Liver (tissue), 9 donors: ENCODE measurements around the gene UNC5B. TPM values are rescaled to one million over a fixed set of nuclear protein-coding genes. Genes with fewer than 3 reads are reported as not detected.
A peak's percentile ranks its signal among the peaks of the same experiment; 100 is the strongest.

Source experiments
- DNase-seq: peaks from one replicate; pipeline ENCODE4 v3.0.0-alpha.2; 2017; ENCODE audit warnings: low spot score
- H3K27ac ChIP-seq, 2 donors: one replicate each; pipeline ENCODE4 v1.7.0; 2013; ENCODE audit warnings: inconsistent platforms in 2 of 2, low read length in 2 of 2, control low read depth in 1 of 2, low read depth in 1 of 2, mild to moderate bottlenecking in 1 of 2
- H3K27me3 ChIP-seq, 4 donors: one replicate each; pipeline versions ENCODE4 v1.6.1 to v1.7.0; 2013; ENCODE audit warnings: low read length in 3 of 4, inconsistent platforms in 1 of 4, mild to moderate bottlenecking in 1 of 4, moderate library complexity in 1 of 4; ENCODE audit not compliant: control insufficient read depth in 4 of 4, insufficient read depth in 4 of 4
- H3K36me3 ChIP-seq, 4 donors: one replicate each; pipeline versions ENCODE4 v1.6.1 to v1.7.0; 2013; ENCODE audit warnings: low read length in 3 of 4, mild to moderate bottlenecking in 3 of 4, low read depth in 1 of 4, moderate library complexity in 1 of 4; ENCODE audit not compliant: control insufficient read depth in 4 of 4, insufficient read depth in 3 of 4
- H3K4me1 ChIP-seq, 4 donors: one replicate each; pipeline versions ENCODE4 v1.6.1 to v1.7.0; 2013; ENCODE audit warnings: low read length in 3 of 4, mild to moderate bottlenecking in 3 of 4, moderate library complexity in 1 of 4; ENCODE audit not compliant: control insufficient read depth in 4 of 4, insufficient read depth in 4 of 4
- H3K4me3 ChIP-seq, 3 donors: one replicate each; pipeline versions ENCODE4 v1.6.1 to v1.7.0; 2013; ENCODE audit warnings: low read length in 3 of 3, control low read depth in 1 of 3, low read depth in 1 of 3, mild to moderate bottlenecking in 1 of 3
- H3K9ac ChIP-seq, 2 donors: one replicate each; pipeline ENCODE4 v1.7.0; 2013; ENCODE audit warnings: low read length in 2 of 2, mild to moderate bottlenecking in 2 of 2, moderate library complexity in 2 of 2, control low read depth in 1 of 2, low read depth in 1 of 2
- H3K9me3 ChIP-seq, 4 donors: one replicate each; pipeline versions ENCODE4 v1.6.1 to v1.7.0; 2013; ENCODE audit warnings: low read length in 3 of 4; ENCODE audit not compliant: control insufficient read depth in 4 of 4
- EGR1 ChIP-seq, 2 donors: IDR thresholded peaks; 2 replicates each; pipeline ENCODE4 v1.6.1; 2016 to 2018; ENCODE audit warnings: antibody characterized with exemption in 2 of 2, low read depth in 2 of 2
- GABPA ChIP-seq, 2 donors: IDR thresholded peaks in 1 of 2; conservative IDR thresholded peaks in 1 of 2; 2 replicates each; pipeline ENCODE4 v1.6.1; 2016; ENCODE audit warnings: antibody characterized with exemption in 2 of 2, mild to moderate bottlenecking in 1 of 2, moderate library complexity in 1 of 2
- HNF4G ChIP-seq: IDR thresholded peaks from 2 replicates; pipeline ENCODE4 v1.6.1; 2016; ENCODE audit warnings: antibody characterized with exemption
- JUND ChIP-seq, 2 donors: IDR thresholded peaks; 2 replicates each; pipeline ENCODE4 v1.6.1; 2016; ENCODE audit warnings: antibody characterized with exemption in 2 of 2
- RAD21 ChIP-seq, 2 donors: IDR thresholded peaks; 2 replicates each; pipeline ENCODE4 v1.6.1; 2016; ENCODE audit warnings: antibody characterized with exemption in 2 of 2, mild to moderate bottlenecking in 2 of 2
- REST ChIP-seq: IDR thresholded peaks from 2 replicates; pipeline ENCODE4 v1.6.1; 2016; ENCODE audit warnings: antibody characterized with exemption, mild to moderate bottlenecking
- SP1 ChIP-seq: IDR thresholded peaks from 2 replicates; pipeline ENCODE4 v1.6.1; 2018; ENCODE audit warnings: antibody characterized with exemption, mild to moderate bottlenecking
- TAF1 ChIP-seq: conservative IDR thresholded peaks from 2 replicates; pipeline ENCODE4 v1.6.1; 2016; ENCODE audit warnings: antibody characterized with exemption, mild to moderate bottlenecking
- ZBTB33 ChIP-seq: IDR thresholded peaks from 2 replicates; pipeline ENCODE4 v1.6.1; 2016; ENCODE audit warnings: antibody characterized with exemption
- WGBS: extraction: QIAGEN DNeasy Blood & Tissue Kit; methylation state at CpG from one replicate; pipeline ENCODE4 v1.1.7; 2013; 5-methylcytosine and 5-hydroxymethylcytosine counted together
- polyA plus RNA-seq, 2 donors: library from polyadenylated mRNA; stranded (reverse) in 1 of 2; unstranded in 1 of 2; fragments of 200-250 nt in 1 of 2; fragments of >200 nt in 1 of 2; fragmentation: Nextera tagmentation in 1 of 2; extraction: Ambion mirVana in 1 of 2; gene quantifications; one replicate each; pipeline versions ENCODE4 v1.2.1 to v1.2.3, GENCODE V29; 2013 to 2015
- total RNA-seq, 2 donors: library from RNA; depleted of rRNA; stranded (reverse); fragments of >200 nt; gene quantifications; one replicate each; pipeline ENCODE4 v1.2.3, GENCODE V29; 2014
- TF ChIP-seq, protein P1 (sequence below): fragments of 150-350 bp; IDR thresholded peaks from 2 replicates; pipeline ENCODE4 v1.5.1; 2017; ENCODE audit warnings: improper control_type of control experiment, low read depth, low read length; ENCODE audit not compliant: missing input control
- donor health status: healthy.
- donor health status: healthy.
- donor health status: healthy.
- donor health status: healthy.
- donor health status: healthy.

Gene UNC5B
- total and polyA plus RNA-seq, 4 donors, result 0.56 to 1.8 (median 1.3) TPM

GRCh38 chr10:71301371-71301916, 89.1 kb downstream of the UNC5B start (continued):
- TF ChIP-seq HNF4G (no peak), TAF1 (no peak), SP1 (no peak)

DNA sequence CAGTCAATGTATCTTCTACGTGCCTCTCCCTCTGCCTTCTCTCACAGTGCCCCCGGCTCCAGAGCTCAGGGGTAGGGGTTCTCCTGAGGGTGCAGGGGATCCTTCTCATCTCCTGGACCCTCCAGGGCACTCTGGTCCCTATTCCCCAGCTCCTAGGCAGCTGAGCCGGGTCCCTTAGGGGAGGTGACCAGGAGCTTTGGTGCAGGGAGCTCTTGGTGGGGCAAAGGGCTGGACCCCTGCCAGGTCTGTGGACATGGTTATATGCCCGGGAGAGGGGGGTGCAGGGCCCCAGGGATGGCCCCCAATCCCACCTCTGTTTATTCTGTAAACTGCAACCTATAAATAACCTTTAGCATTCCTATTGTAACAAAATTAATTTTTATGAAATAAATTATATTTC, 90.1 kb downstream of the UNC5B start:
- 69% methylated on average over 4 of the region's 4 CpGs for WGBS
- TF ChIP-seq ZBTB33, result no peak
- TF ChIP-seq REST, result no peak
- TF ChIP-seq GABPA (IDR thresholded peaks at IDR 0.05 in 1 of 2, conservative IDR thresholded peaks at IDR 0.05 in 1 of 2), result no peak
- TF ChIP-seq EGR1 (IDR thresholded peaks at IDR 0.05; ENCODE audit: low read depth in 2 of 2), result no peak
- TF ChIP-seq JUND (IDR thresholded peaks at IDR 0.05), result no peak
- no peak for TF ChIP-seq SP1
- TF ChIP-seq TAF1, result no peak
- TF ChIP-seq RAD21 (IDR thresholded peaks at IDR 0.05), result no peak
- TF ChIP-seq, protein P1, sequence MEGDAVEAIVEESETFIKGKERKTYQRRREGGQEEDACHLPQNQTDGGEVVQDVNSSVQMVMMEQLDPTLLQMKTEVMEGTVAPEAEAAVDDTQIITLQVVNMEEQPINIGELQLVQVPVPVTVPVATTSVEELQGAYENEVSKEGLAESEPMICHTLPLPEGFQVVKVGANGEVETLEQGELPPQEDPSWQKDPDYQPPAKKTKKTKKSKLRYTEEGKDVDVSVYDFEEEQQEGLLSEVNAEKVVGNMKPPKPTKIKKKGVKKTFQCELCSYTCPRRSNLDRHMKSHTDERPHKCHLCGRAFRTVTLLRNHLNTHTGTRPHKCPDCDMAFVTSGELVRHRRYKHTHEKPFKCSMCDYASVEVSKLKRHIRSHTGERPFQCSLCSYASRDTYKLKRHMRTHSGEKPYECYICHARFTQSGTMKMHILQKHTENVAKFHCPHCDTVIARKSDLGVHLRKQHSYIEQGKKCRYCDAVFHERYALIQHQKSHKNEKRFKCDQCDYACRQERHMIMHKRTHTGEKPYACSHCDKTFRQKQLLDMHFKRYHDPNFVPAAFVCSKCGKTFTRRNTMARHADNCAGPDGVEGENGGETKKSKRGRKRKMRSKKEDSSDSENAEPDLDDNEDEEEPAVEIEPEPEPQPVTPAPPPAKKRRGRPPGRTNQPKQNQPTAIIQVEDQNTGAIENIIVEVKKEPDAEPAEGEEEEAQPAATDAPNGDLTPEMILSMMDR, result no peak
- peaks cover 3 to 9% (median 6%) of the 10 kb centered on the region in 4 donors for H3K4me1 ChIP-seq
- no peak overlapping the region for H3K9ac ChIP-seq
- H3K4me3 ChIP-seq, result no peak overlapping the region
- no peaks in the 10 kb centered on the region for H3K9me3 ChIP-seq
- H3K27me3 ChIP-seq, result no peaks in the 10 kb centered on the region
- no peaks in the 10 kb centered on the region for H3K36me3 ChIP-seq
- DNase-seq, result no peak
- H3K27ac ChIP-seq, result no peak overlapping the region

DNA sequence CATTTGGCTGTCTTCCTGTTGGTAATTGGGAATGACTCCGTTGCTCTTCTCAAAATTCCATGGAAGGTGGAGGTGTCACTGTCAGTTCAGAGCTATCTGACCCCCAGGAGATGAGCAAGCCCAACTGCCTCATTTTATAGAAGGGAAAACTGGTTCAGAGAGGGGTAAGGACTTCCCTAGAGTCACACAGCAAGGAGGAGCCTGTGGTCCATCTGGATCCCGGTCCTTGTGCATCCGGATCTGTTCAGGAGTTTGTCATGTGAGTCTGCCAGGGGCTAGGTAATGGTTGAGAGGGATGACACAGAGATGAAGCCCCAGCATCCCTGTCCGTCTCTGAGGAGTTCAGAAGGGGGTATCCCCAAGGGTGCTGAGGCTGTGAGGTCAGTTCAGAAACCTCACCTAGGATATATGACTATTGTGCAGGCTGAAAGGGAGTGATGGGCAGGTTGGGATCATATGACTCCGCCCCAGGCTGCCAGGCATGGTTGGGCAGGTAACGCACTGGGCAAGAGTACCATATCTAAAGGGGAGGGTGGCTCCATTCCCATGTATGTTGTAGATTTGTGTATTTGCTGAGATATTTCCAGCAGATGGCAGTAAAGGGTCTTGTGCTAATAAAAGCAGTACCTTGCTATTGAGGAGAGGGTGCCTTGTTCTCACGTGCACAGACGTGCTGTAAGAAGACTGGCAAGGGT, 90.7 kb downstream of the UNC5B start:
- no peaks in the 10 kb centered on the region for H3K27me3 ChIP-seq
- no peaks in the 10 kb centered on the region for H3K9me3 ChIP-seq
- H3K4me1 ChIP-seq, result peaks cover 3 to 15% (median 11%) of the 10 kb centered on the region in 4 donors
- 50% methylated on average over 8 of the region's 8 CpGs for WGBS
- no peaks in the 10 kb centered on the region for H3K36me3 ChIP-seq
- no peak overlapping the region for H3K9ac ChIP-seq
- no peak overlapping the region for H3K4me3 ChIP-seq
- TF ChIP-seq SP1, result no peak
- TF ChIP-seq, protein P1, result peak; percentile 46
- peak in 1 of 2 donors; percentile 74 for TF ChIP-seq RAD21 (IDR thresholded peaks at IDR 0.05)
- DNase-seq, result no peak
- no peak overlapping the region for H3K27ac ChIP-seq
